GM21447 (cell line): ENCODE measurements around the gene CABYR.
A peak's percentile ranks its signal among the peaks of the same experiment; 100 is the strongest.
"Not testable (repeated sequence)": the region's sequence is repeated elsewhere in the genome, so short reads cannot be mapped to it uniquely, and the experiment has no call there.

ENCODE experiments used
- ATAC-seq: cut with Tn5 transposase; IDR thresholded peaks from one replicate; pipeline ENCODE4 v1.9.1; 2021; ENCODE audit not compliant: unreplicated experiment

Gene CABYR

GRCh38 chr18:24127735-24128134, 11.1 kb upstream of the CABYR start:
- no peak for ATAC-seq

- no peak for ATAC-seq
Observed at GRCh38 chr18:24128700-24129099, 10.2 kb upstream of the CABYR start.

DNA sequence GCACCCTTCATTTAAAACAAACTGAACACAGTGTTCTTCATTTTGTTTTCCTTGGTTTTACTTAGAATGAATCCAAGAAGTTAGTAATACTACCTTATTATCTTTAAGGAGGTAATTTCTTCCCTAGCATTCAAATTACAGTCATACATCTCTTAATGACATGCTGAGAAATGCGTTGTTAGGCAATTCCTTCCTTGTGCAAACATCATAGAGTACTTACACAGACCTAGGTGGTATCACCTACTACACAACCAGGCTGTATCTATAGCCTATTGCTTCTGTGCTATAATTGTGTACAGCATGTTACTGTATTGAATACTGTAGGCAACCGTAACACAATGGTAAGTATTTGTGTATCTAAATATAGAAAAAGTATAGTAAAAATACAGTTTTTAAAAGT, 8.4 kb upstream of the CABYR start:
- no peak for ATAC-seq

DNA sequence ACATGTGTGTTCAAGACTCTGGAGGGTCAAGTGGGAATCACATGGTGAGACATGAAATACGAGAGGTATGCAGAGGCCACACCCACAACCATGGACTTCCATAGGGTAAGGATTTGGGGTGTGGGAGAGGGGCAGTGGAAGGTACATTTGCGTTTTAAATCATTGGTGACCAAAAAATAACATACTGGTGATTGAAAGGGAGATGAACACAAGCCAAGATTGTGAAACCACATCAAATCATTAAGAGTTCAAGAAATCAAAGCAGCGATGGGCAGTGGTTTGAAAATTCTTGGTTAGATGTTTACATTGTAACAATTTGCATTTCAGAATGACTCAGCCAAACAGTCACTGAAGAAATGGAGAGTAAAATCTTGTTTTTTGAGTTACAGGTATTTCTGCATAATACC, 1.9 kb upstream of the CABYR start:
- no peak for ATAC-seq

- no peak for ATAC-seq
Observed at GRCh38 chr18:24138409-24138788, 463 bp upstream of the CABYR start.

DNA sequence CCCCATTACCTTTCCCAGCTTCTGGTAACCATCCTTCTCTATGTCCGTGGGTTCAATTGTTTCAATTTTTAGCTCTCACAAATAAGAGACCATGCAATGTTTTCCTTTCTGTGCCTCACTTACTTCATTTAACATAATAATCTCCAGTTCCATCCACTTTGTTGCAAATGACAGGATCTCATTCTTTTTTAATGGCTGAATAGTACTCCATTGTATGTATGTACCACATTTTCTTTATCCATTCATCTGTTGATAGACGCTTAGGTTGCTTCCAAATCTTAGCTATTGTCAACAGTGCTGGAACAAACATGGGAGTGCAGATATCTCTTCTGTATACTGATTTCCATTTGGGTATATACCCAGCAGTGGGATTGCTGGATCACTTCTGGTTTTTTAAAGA, 1.8 kb downstream of the CABYR start:
- ATAC-seq = no peak

DNA sequence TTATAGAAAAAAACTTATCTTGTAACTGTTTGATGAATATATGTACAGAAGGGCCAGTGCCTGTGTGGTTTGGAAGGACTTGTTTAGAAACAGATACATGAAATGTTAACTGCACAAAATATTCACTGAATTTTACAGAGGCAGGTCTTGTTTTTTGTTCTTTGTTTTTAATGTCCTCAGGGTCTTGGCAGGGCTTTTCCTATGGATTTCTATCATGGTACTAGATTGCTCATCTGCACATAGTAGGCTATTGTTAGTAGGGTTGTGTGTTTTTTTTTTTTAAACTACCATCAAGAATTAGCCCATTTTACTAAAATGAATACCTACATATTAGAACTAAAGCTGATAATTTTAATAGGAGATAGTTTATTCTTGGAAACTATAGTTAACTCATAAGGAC, 3.5 kb downstream of the CABYR start:
- no peak for ATAC-seq

DNA sequence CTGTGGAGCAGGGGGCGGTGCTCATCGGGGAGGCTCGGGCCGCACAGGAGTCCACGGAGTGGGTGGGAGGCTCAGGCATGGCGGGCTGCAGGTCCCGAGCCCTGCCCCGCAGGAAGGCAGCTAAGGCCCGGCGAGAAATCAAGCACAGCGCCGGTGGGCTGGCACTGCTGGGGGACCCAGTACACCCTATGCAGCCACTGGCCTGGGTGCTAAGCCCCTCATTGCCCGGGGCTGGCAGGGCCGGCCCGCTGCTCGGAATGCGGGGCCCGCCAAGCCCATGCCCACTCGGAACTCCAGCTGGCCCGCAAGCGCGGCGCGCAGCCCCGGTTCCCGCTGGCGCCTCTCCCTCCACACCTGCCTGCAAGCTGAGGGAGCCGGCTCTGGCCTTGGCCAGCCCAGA, 10.7 kb downstream of the CABYR start:
- ATAC-seq = not testable (repeated sequence)

DNA sequence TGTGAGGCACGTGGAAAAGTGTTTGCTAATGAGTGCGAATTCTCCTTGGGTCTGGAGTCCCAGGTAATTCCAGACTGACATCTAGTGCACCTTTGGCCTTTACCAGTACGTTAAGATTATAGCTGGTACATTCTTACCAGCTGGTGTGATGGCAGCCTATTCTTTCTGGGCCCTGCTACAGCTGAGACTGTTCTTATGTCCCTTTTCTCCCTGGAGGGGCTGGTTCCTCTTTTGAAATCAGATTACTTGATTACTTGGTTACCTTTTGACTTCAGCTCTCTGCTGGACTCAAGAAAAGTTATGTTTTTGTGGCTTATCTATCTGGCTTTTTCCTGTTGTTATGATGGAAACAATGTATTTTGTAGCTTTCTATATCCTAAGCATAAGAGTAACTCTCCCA, 14.5 kb downstream of the CABYR start:
- ATAC-seq = no peak

DNA sequence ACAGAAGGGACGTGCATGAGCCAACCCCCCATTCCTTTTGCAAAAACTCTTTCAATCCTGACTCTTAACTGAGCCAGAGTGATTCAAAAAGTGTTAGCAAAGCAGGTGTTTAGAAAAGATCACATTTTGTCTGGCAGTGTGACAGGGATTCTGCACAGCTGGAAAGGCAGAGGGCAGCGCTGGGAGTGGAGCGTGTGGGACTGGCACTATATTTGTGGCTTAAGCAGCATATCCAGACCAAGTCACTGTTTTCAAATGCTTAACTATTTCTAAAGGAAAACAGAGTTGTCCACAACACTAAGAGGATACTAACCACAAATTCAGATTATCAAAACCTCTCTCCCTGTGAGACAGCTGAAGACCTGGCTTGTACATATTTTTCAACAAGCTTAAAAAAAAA, 19.0 kb downstream of the CABYR start:
- ATAC-seq = no peak

DNA sequence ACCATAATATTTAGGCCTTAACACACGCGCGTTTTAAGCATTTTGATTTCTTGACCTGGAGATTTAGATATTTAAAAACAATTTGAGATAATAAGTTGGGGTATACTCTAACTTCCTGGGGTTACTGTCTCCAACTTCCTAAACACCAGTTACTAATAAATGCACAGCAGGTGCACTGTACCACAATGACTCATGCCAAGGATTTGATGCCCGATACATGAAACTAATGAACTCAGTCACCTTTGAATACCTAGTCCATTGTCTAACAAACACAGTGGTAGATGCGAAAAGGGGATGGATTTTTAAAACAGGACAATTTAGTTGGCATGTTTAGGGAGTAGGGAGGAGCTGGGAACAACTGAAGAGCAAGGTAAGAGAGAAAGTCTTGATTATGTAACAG, 21.2 kb downstream of the CABYR start:
- ATAC-seq = no peak

GRCh38 chr18:24161304-24161703, 22.4 kb downstream of the CABYR start:
- no peak for ATAC-seq

- no peak for ATAC-seq
Observed at GRCh38 chr18:24168496-24168895, 29.6 kb downstream of the CABYR start.

- no peak for ATAC-seq
Observed at GRCh38 chr18:24170360-24170759, 31.5 kb downstream of the CABYR start.

GRCh38 chr18:24173997-24174396, 35.1 kb downstream of the CABYR start:
- ATAC-seq = no peak

DNA sequence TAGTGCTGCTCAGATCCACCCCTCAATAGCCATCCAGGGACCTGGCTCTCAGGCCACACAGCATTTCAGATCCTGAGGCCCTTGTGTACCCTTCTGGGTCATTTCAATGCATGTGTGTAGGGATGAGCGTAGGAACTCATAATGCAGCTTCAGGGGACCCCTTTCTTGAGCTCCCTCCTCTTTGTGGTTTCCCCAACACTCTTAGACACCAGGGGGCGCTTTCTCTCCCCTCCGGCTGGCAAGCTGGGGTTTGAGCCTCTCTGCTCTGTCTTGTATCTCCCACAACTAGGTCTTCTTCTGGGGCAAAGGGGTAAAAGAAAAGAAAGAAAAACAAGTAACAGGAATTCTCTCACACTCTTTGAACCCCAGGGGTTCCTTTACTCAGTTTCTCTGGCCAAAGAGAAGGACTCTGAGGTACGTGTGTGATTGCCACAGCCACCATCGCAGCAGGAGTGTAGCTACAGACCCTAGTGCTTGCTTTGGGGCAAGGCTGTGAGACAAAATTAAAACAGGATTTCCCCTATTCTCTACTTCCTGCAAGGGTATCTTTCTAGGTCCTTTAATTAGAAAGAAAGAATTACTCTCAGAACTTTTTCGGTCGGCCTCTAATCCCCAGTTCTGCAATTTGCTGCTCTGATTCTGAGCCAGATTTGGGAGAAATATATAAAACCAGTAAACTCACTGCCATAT, 38.0 kb downstream of the CABYR start:
- peak; percentile 77 for ATAC-seq

- no peak for ATAC-seq
Observed at GRCh38 chr18:24177499-24178133, 38.8 kb downstream of the CABYR start.

- ATAC-seq = no peak
Observed at GRCh38 chr18:24180048-24180447, 41.2 kb downstream of the CABYR start.

GRCh38 chr18:24181806-24182205, 42.9 kb downstream of the CABYR start:
- ATAC-seq = no peak

DNA sequence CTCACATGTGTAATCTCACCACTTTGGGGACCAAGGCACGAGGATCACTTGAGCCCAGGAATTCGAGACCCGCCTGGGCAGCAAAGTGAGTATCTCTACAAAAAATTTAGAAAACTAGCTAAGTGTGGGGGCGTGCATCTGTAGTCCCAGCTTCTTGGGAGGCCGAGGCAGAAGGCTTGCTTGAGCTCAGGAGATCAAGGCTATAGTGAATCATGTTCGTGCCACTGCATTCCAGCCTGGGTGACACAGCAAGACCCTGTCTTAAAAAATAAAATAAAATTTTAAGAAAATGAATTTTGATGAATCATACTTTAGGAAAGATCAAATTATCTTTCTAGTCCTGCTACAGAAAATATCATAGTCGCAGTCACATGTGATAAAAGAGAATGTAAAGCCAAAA, 46.9 kb downstream of the CABYR start:
- no peak for ATAC-seq

DNA sequence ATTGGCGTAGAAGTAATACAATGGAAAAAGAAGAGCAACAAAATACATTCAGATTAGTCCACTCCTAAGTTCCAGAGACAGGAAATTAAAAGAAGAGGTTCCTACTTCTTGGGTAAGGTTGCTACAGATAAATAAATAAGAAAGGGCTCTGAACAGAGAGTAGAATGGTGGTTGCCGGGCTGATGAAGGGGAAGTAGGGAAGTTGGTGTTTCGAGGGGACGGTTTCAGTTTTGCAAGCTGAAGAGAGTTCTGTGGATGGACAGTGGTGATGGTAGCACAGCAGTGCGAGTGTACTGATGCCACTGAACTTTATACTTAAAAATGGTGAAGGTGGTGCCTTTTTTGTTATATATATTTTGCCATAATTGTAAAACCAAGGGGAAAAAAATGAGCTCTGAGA, 48.2 kb downstream of the CABYR start:
- peak; percentile 53 for ATAC-seq

DNA sequence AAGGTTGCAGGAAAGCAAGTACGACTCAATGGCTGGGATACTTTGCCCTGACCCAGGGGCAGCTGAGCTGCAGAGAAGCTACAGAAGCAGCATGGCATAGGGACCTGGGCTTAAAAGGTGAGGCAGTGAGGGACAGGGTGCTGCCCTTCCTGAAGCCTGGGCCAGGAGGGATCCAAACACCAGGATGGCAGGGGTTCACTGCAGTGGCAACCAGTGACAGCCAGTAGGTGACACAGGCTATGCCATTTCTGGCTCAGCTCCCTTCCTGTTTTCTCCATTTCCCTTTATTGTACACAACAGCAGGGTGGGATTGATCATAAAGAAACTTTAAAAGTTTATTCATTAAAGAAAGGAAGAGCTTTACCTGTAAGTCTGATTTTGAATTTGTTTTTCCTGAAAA, 48.8 kb downstream of the CABYR start:
- no peak for ATAC-seq

- no peak for ATAC-seq
Observed at GRCh38 chr18:24188120-24188519, 49.3 kb downstream of the CABYR start.
